Endothelial cell of umbilical vein (primary cell): Measurements from ENCODE around the gene MFRP. TPM values are rescaled to one million over a fixed set of nuclear protein-coding genes. Genes with fewer than 3 reads are reported as not detected.

Experiments
- BruUV-seq: library from RNA; stranded (reverse); fragments of 400-500 nt; replicated peaks from 2 replicates; lab custom pipeline; 2021; lab: Mats Ljungman, UMichigan
- CTCF ChIA-PET: fragments of 300-600, 350-600 bp; sonication (Branson Sonifier 250); formaldehyde crosslinking; loops from one replicate; lab custom pipeline; 2021; ENCODE audit warnings: antibody characterized with exemption, inconsistent platforms; lab: Charles Lee
- POLR2A ChIA-PET: fragments of 300-600, 350-600 bp; sonication (Branson Sonifier 250); formaldehyde crosslinking; loops from one replicate; lab custom pipeline; 2021; ENCODE audit warnings: antibody characterized with exemption, inconsistent platforms; lab: Charles Lee
- DNase-seq: peaks from one replicate; pipeline ENCODE4 v3.0.0-alpha.2; 2011; ENCODE audit warnings: low read depth, low spot score
- FAIRE-seq: peaks from 2 replicates; lab custom pipeline; 2011; peaks lifted over from hg19 to GRCh38; lab: Jason Lieb, UNC
- H2AFZ ChIP-seq: 2 replicates; pipeline ENCODE4 v1.6.0; 2012; ENCODE audit warnings: low read depth, low read length, control low read depth, inconsistent platforms
- H3K27ac ChIP-seq: 2 replicates; pipeline ENCODE4 v1.5.1; 2011; ENCODE audit warnings: low read depth, mild to moderate bottlenecking, control low read depth, low read length, moderate library complexity; ENCODE audit not compliant: insufficient read depth
- H3K27me3 ChIP-seq, 2 experiments: 2 replicates each; pipeline versions ENCODE4 v1.6.0 to v1.6.1; 2011; ENCODE audit warnings: low read length in 2 of 2, mixed read lengths in 1 of 2; ENCODE audit not compliant: control insufficient read depth in 2 of 2, insufficient read depth in 2 of 2
- H3K36me3 ChIP-seq, 2 experiments: 2 replicates in 1 of 2; 3 replicates in 1 of 2; pipeline ENCODE4 v1.5.1; 2011; ENCODE audit warnings: low read length in 2 of 2, mild to moderate bottlenecking in 1 of 2, moderate library complexity in 1 of 2; ENCODE audit not compliant: control insufficient read depth in 2 of 2, insufficient read depth in 2 of 2; ENCODE audit errors: extremely low read depth in 1 of 2
- H3K4me1 ChIP-seq: 3 replicates; pipeline ENCODE4 v1.5.1; 2011; ENCODE audit warnings: mild to moderate bottlenecking, low read length; ENCODE audit not compliant: control insufficient read depth, insufficient read depth; ENCODE audit errors: extremely low read depth
- H3K4me2 ChIP-seq: 2 replicates; pipeline ENCODE4 v1.6.1; 2011; ENCODE audit warnings: low read length, control low read depth, mixed read lengths; ENCODE audit not compliant: insufficient read depth
- H3K4me3 ChIP-seq, 3 experiments: fragments of 200-600 bp in 1 of 3; sonication (generic), shearing (Covaris generic) in 1 of 3; replicated peaks in 1 of 3; 2 replicates each; pipeline ENCODE4 v1.5.1; 2011 to 2016; ENCODE audit warnings: control low read depth in 3 of 3, low read length in 3 of 3, mild to moderate bottlenecking in 2 of 3, inconsistent platforms in 1 of 3, low read depth in 1 of 3, moderate library complexity in 1 of 3; ENCODE audit not compliant: insufficient read depth in 1 of 3
- H3K79me2 ChIP-seq: 2 replicates; pipeline ENCODE4 v1.6.0; 2012; ENCODE audit warnings: low read length, inconsistent platforms; ENCODE audit not compliant: control insufficient read depth, insufficient read depth
- H3K9ac ChIP-seq: replicated peaks from 2 replicates; pipeline ENCODE3; 2011; ENCODE audit warnings: low read length, control low read depth; ENCODE audit not compliant: insufficient read depth; ENCODE audit errors: extremely low read depth
- H3K9me1 ChIP-seq: replicated peaks from 3 replicates; pipeline ENCODE4 v1.6.0; 2011; ENCODE audit warnings: mild to moderate bottlenecking, low read length; ENCODE audit not compliant: control insufficient read depth, insufficient read depth; ENCODE audit errors: extremely low read depth
- H3K9me3 ChIP-seq: replicated peaks from 2 replicates; pipeline ENCODE4 v1.5.1; 2012; ENCODE audit warnings: low read length, inconsistent platforms; ENCODE audit not compliant: control insufficient read depth, insufficient read depth
- H4K20me1 ChIP-seq: replicated peaks from 2 replicates; pipeline ENCODE3; 2011; ENCODE audit warnings: mild to moderate bottlenecking, low read length; ENCODE audit not compliant: control insufficient read depth, insufficient read depth; ENCODE audit errors: extremely low read depth
- CTCF ChIP-seq, 2 donors: IDR thresholded peaks; 1 replicate in 1 of 2; 2 replicates in 1 of 2; pipeline ENCODE4 v1.5.1; 2011; ENCODE audit warnings: low read length in 2 of 2, mild to moderate bottlenecking in 2 of 2, moderate library complexity in 2 of 2, control low read depth in 1 of 2, inconsistent platforms in 1 of 2, low read depth in 1 of 2; ENCODE audit not compliant: insufficient read depth in 1 of 2; ENCODE audit errors: extremely low read depth in 1 of 2
- EZH2 ChIP-seq: IDR thresholded peaks from 2 replicates; pipeline ENCODE4 v1.6.1; 2012; ENCODE audit warnings: borderline replicate concordance, low read depth, mild to moderate bottlenecking, moderate library complexity, low read length, inconsistent platforms; ENCODE audit not compliant: severe bottlenecking
- FOS ChIP-seq: IDR thresholded peaks from 2 replicates; pipeline ENCODE4 v1.6.1; 2011; ENCODE audit warnings: mild to moderate bottlenecking, low read length, moderate library complexity, borderline replicate concordance; ENCODE audit not compliant: insufficient read depth
- GATA2 ChIP-seq: IDR thresholded peaks from 2 replicates; pipeline ENCODE4 v1.7.0; 2011; ENCODE audit warnings: low read depth, mild to moderate bottlenecking, moderate library complexity, mixed read lengths, low read length; ENCODE audit not compliant: insufficient read length, insufficient read depth
- JUN ChIP-seq: IDR thresholded peaks from 2 replicates; pipeline ENCODE4 v1.6.1; 2011; ENCODE audit warnings: borderline replicate concordance, low read depth; ENCODE audit not compliant: insufficient read length, insufficient read depth
- MAX ChIP-seq: IDR thresholded peaks from 2 replicates; pipeline ENCODE4 v1.6.1; 2011; ENCODE audit not compliant: insufficient read depth, insufficient read length
- MYC ChIP-seq: IDR thresholded peaks from one replicate; pipeline ENCODE4 v1.6.1; 2011; ENCODE audit warnings: mild to moderate bottlenecking, low read depth, low read length
- POLR2A ChIP-seq: IDR thresholded peaks from 2 replicates; pipeline ENCODE4 v1.6.1; 2012; ENCODE audit warnings: low read depth, mild to moderate bottlenecking, control low read depth, low read length
- POLR2AphosphoS5 ChIP-seq: IDR thresholded peaks from 2 replicates; pipeline ENCODE4 v1.6.1; 2012; ENCODE audit warnings: low read depth, mild to moderate bottlenecking, control low read depth, low read length, moderate library complexity; ENCODE audit not compliant: insufficient read depth
- dilution Hi-C: fragments of 300-500 bp; cut with MboI; formaldehyde crosslinking; loops from one replicate; pipeline ENCODE4 v1.15.0; 2019; ENCODE audit warnings: low sequenced_read_pairs; ENCODE audit not compliant: extremely low pct_ligation_motif_present
- intact Hi-C: fragments of 100-400 bp; cut with micrococcal nuclease; formaldehyde crosslinking; loops from one replicate; pipeline ENCODE4 v1.10.0; 2022
- polyA plus RNA-seq, 4 experiments: library from polyadenylated mRNA; depleted of rRNA in 3 of 4; stranded (reverse) in 3 of 4; unstranded in 1 of 4; fragments of >200 nt; gene quantifications; 2 replicates each; pipeline versions ENCODE4 v1.2.1 to v1.2.3, GENCODE V29; 2011 to 2012; ENCODE audit warnings: missing spikeins in 1 of 4
- total RNA-seq: library from RNA; stranded (reverse); gene quantifications from 2 replicates; pipeline ENCODE4 v1.2.3, GENCODE V29; 2021

The MFRP gene
- total and polyA plus RNA-seq, 2 donors (not counting 3 experiments of a cell fraction or from before 2014, with no cell fraction given): 0.08 TPM; not detected in 1

- FAIRE-seq (no peak), DNase-seq (no peak)
- H3K27ac ChIP-seq: no peak overlapping the region
- no TSS peak for BruUV-seq
- no peaks in the 10 kb centered on the region for H3K9me3 ChIP-seq
- H3K9ac ChIP-seq: no peak overlapping the region
- H3K79me2 ChIP-seq: peaks cover 33% of the 10 kb centered on the region
- ChIA-PET POLR2A (interaction anchor here (0.6 to 5.5 kb wide), 4 partner anchors 10 to 165 kb away, joined by 3 to 17 read pairs (median 4); no protein-coding TSS in a partner anchor), CTCF (interaction anchor here (1.4 to 9.7 kb wide), 5 partner anchors 8 to 242 kb away, joined by 3 to 136 read pairs (median 5); partner anchors contain the start of genes C1QTNF5, MCAM and VPS11)
- TF ChIP-seq CTCF (IDR thresholded peaks at IDR 0.05; ENCODE audit: extremely low read depth in 1 of 2, insufficient read depth in 1 of 2, low read depth in 1 of 2, low read length in 2 of 2): no peak
- no peak for TF ChIP-seq POLR2A
- TF ChIP-seq MAX: no peak
- no peak for TF ChIP-seq GATA2
- no peak for TF ChIP-seq MYC
- no peak for TF ChIP-seq POLR2AphosphoS5
- no peak for TF ChIP-seq JUN
- TF ChIP-seq FOS: no peak
- TF ChIP-seq EZH2: no peak
- H2AFZ ChIP-seq: no peak overlapping the region
- no peaks in the 10 kb centered on the region for H4K20me1 ChIP-seq
- peaks cover 10% of the 10 kb centered on the region for H3K4me1 ChIP-seq
- dilution Hi-C loops: no loop called here
- no peaks in the 10 kb centered on the region for H3K27me3 ChIP-seq
- intact Hi-C loops: no loop called here
- no peaks in the 10 kb centered on the region for H3K9me1 ChIP-seq
- no peak overlapping the region for H3K4me2 ChIP-seq
- H3K4me3 ChIP-seq: no peak overlapping the region
- peaks cover 21 to 52% of the 10 kb centered on the region in 2 experiments for H3K36me3 ChIP-seq
Measured at GRCh38 chr11:119309411-119309810, 37.1 kb downstream of the MFRP start.
